Panc1 (cell line): ENCODE measurements around the gene VAC14.

Source experiments
- POLR2AphosphoS5 ChIP-seq: IDR thresholded peaks from 2 replicates; pipeline ENCODE4 v1.6.1; 2012; ENCODE audit warnings: mild to moderate bottlenecking, low read depth, low read length, moderate library complexity
- TCF7L2 ChIP-seq: IDR thresholded peaks from 2 replicates; pipeline ENCODE4 v1.6.1; 2011; ENCODE audit warnings: mild to moderate bottlenecking, low read depth, low read length, inconsistent platforms
- TF ChIP-seq, protein P1 (sequence below): fragments of 450-650 bp; IDR thresholded peaks from 2 replicates; pipeline ENCODE4 v1.5.1; 2017; ENCODE audit warnings: mild to moderate bottlenecking
- TF ChIP-seq, protein P2 (sequence below), 2 experiments: IDR thresholded peaks; 2 replicates each; pipeline ENCODE4 v1.6.1; 2011 to 2012; ENCODE audit warnings: low read depth in 2 of 2, control low read depth in 1 of 2, low read length in 1 of 2, mild to moderate bottlenecking in 1 of 2, moderate library complexity in 1 of 2; ENCODE audit not compliant: insufficient read depth in 1 of 2

DNA sequence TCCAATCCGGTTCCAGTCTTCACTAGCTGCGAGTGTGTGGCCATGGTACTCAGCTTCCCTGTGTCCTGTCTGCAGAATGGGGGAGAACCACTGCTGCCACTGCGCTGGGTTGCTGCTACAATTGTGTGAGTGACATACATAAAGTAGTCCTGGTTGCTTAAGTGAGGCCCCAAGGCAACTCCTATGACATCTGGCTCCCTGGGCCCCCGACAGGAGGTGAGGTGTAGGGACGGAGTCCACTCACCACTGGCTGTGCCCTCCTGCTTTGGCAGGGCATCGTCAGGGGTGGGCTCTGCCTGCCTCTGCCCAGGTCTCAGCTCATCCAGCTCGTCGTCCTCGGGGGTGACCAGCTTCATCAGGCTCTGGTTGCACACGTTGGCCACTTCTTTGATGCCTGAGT, 20.4 kb downstream of the VAC14 start:
- TF ChIP-seq, protein P1, sequence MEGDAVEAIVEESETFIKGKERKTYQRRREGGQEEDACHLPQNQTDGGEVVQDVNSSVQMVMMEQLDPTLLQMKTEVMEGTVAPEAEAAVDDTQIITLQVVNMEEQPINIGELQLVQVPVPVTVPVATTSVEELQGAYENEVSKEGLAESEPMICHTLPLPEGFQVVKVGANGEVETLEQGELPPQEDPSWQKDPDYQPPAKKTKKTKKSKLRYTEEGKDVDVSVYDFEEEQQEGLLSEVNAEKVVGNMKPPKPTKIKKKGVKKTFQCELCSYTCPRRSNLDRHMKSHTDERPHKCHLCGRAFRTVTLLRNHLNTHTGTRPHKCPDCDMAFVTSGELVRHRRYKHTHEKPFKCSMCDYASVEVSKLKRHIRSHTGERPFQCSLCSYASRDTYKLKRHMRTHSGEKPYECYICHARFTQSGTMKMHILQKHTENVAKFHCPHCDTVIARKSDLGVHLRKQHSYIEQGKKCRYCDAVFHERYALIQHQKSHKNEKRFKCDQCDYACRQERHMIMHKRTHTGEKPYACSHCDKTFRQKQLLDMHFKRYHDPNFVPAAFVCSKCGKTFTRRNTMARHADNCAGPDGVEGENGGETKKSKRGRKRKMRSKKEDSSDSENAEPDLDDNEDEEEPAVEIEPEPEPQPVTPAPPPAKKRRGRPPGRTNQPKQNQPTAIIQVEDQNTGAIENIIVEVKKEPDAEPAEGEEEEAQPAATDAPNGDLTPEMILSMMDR = no peak
- TF ChIP-seq POLR2AphosphoS5 (no peak), TCF7L2 (no peak)
- TF ChIP-seq, protein P2, sequence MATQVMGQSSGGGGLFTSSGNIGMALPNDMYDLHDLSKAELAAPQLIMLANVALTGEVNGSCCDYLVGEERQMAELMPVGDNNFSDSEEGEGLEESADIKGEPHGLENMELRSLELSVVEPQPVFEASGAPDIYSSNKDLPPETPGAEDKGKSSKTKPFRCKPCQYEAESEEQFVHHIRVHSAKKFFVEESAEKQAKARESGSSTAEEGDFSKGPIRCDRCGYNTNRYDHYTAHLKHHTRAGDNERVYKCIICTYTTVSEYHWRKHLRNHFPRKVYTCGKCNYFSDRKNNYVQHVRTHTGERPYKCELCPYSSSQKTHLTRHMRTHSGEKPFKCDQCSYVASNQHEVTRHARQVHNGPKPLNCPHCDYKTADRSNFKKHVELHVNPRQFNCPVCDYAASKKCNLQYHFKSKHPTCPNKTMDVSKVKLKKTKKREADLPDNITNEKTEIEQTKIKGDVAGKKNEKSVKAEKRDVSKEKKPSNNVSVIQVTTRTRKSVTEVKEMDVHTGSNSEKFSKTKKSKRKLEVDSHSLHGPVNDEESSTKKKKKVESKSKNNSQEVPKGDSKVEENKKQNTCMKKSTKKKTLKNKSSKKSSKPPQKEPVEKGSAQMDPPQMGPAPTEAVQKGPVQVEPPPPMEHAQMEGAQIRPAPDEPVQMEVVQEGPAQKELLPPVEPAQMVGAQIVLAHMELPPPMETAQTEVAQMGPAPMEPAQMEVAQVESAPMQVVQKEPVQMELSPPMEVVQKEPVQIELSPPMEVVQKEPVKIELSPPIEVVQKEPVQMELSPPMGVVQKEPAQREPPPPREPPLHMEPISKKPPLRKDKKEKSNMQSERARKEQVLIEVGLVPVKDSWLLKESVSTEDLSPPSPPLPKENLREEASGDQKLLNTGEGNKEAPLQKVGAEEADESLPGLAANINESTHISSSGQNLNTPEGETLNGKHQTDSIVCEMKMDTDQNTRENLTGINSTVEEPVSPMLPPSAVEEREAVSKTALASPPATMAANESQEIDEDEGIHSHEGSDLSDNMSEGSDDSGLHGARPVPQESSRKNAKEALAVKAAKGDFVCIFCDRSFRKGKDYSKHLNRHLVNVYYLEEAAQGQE (IDR thresholded peaks at IDR 0.05; ENCODE audit: insufficient read depth in 1 of 2, low read depth in 2 of 2, low read length in 1 of 2) = no peak
